NCI-H1105 treated with DMSO at 0.1 percent for 48 hours (cell line): ENCODE measurements around the gene SETD4.
"Not testable (repeated sequence)": the region's sequence is repeated elsewhere in the genome, so short reads cannot be mapped to it uniquely, and the experiment has no call there.

Experiments
- DNase-seq: peaks from one replicate; lab custom pipeline; 2025; lab: John Stamatoyannopoulos, UW

The SETD4 gene

GRCh38 chr21:36077758-36078157 lies 17.4 kb upstream of the SETD4 start:
- DNase-seq, result no peak

GRCh38 chr21:36076878-36077655 lies 16.7 kb upstream of the SETD4 start:
- no peak for DNase-seq

GRCh38 chr21:36075953-36076352 lies 15.6 kb upstream of the SETD4 start:
- no peak for DNase-seq

GRCh38 chr21:36075171-36075570 lies 14.8 kb upstream of the SETD4 start:
- no peak for DNase-seq

GRCh38 chr21:36073911-36074310 lies 13.6 kb upstream of the SETD4 start:
- not testable (repeated sequence) for DNase-seq

- DNase-seq, result no peak
Observed at GRCh38 chr21:36073181-36073580, 12.9 kb upstream of the SETD4 start.

GRCh38 chr21:36072453-36073162 lies 12.3 kb upstream of the SETD4 start:
- DNase-seq, result no peak

GRCh38 chr21:36070999-36071398 lies 10.7 kb upstream of the SETD4 start:
- no peak for DNase-seq

- DNase-seq, result peak; percentile 86
Observed at GRCh38 chr21:36069713-36070583, 9.6 kb upstream of the SETD4 start, which contains the start of gene CBR1. Gene CBR1 (plus strand): TSS chr21:36070024. CDS start chr21:36070116, 92 bp downstream.

- no peak for DNase-seq
Observed at GRCh38 chr21:36068748-36069398, 8.5 kb upstream of the SETD4 start.

- DNase-seq, result no peak
Observed at GRCh38 chr21:36065497-36066036, 5.2 kb upstream of the SETD4 start.

GRCh38 chr21:36064085-36064460 lies 3.7 kb upstream of the SETD4 start:
- DNase-seq, result no peak

GRCh38 chr21:36063375-36064084 lies 3.2 kb upstream of the SETD4 start:
- no peak for DNase-seq

GRCh38 chr21:36061445-36061844 lies 1.1 kb upstream of the SETD4 start:
- DNase-seq, result no peak

GRCh38 chr21:36059823-36060158 lies 535 bp downstream of the SETD4 start:
- no peak for DNase-seq

- DNase-seq, result no peak
Observed at GRCh38 chr21:36055551-36055950, 4.8 kb downstream of the SETD4 start.

- no peak for DNase-seq
Observed at GRCh38 chr21:36053715-36054062, 6.6 kb downstream of the SETD4 start.

- no peak for DNase-seq
Observed at GRCh38 chr21:36052860-36053714, 7.2 kb downstream of the SETD4 start.

- no peak for DNase-seq
Observed at GRCh38 chr21:36048357-36048756, 12.0 kb downstream of the SETD4 start.

- DNase-seq, result no peak
Observed at GRCh38 chr21:36047139-36047538, 13.2 kb downstream of the SETD4 start.
